Transverse colon (tissue), 4 donors: ENCODE measurements around the gene RGS5. TPM values are rescaled to one million over a fixed set of nuclear protein-coding genes. Genes with fewer than 3 reads are reported as not detected.

Source experiments
- DNase-seq: peaks from one replicate; pipeline ENCODE4 v3.0.0-alpha.2; 2019
- H3K27ac ChIP-seq, 4 donors: fragments of 200-600 bp; sonication (generic); 2 replicates each; pipeline ENCODE4 v1.5.1; 2016 to 2018; ENCODE audit warnings: inconsistent platforms in 4 of 4
- H3K27me3 ChIP-seq: fragments of 200-600 bp; sonication (generic); 2 replicates; pipeline ENCODE4 v1.5.1; 2017; ENCODE audit warnings: inconsistent platforms
- H3K36me3 ChIP-seq, 4 donors: fragments of 200-600 bp; sonication (generic); 2 replicates each; pipeline ENCODE4 v1.5.1; 2017 to 2019; ENCODE audit warnings: inconsistent platforms in 4 of 4
- H3K4me1 ChIP-seq, 4 donors: fragments of 200-600 bp; sonication (generic); 2 replicates each; pipeline ENCODE4 v1.5.1; 2017 to 2020; ENCODE audit warnings: inconsistent platforms in 4 of 4
- H3K4me3 ChIP-seq, 4 donors: fragments of 200-600 bp; sonication (generic); 1 replicate in 1 of 4; 2 replicates in 3 of 4; pipeline versions ENCODE4 v1.5.1 to v1.6.1; 2017 to 2019; ENCODE audit warnings: inconsistent platforms in 4 of 4
- H3K9me3 ChIP-seq, 2 donors: fragments of 200-600 bp; sonication (generic); 2 replicates each; pipeline ENCODE4 v1.5.1; 2017 to 2019; ENCODE audit warnings: inconsistent platforms in 2 of 2
- CTCF ChIP-seq, 5 experiments: fragments of 200-600 bp in 3 of 5; fragments of 450-650 bp in 2 of 5; sonication (generic) in 3 of 5; IDR thresholded peaks; 1 replicate in 2 of 5; 2 replicates in 3 of 5; pipeline ENCODE4 v1.5.1; 2016 to 2017; ENCODE audit warnings: antibody characterized with exemption in 5 of 5, inconsistent platforms in 3 of 5, mild to moderate bottlenecking in 2 of 5, moderate library complexity in 1 of 5
- EP300 ChIP-seq: sonication (generic); formaldehyde crosslinking; IDR thresholded peaks from one replicate; pipeline ENCODE4 v1.6.1; 2017; ENCODE audit warnings: antibody characterized with exemption, low read depth
- POLR2A ChIP-seq: fragments of 450-650 bp; IDR thresholded peaks from one replicate; pipeline ENCODE4 v1.6.1; 2016; ENCODE audit warnings: antibody characterized with exemption, mild to moderate bottlenecking, moderate library complexity
- POLR2AphosphoS5 ChIP-seq, 3 donors: sonication (generic); formaldehyde crosslinking; IDR thresholded peaks; one replicate each; pipeline ENCODE4 v1.6.1; 2016; ENCODE audit warnings: antibody characterized with exemption in 3 of 3
- WGBS, 2 donors: methylation state at CpG; one replicate each; pipeline ENCODE4 v1.1.5; 2018; ENCODE audit warnings: low coverage in 1 of 2; 5-methylcytosine and 5-hydroxymethylcytosine counted together
- in situ Hi-C, 4 donors: fragments of 200-750 bp; cut with MboI; loops; one replicate each; pipeline versions ENCODE4 v1.15.0 to v1.15.1; 2017; ENCODE audit warnings: low sequenced_read_pairs in 3 of 4, low pct_ligation_motif_present in 1 of 4, low pct_unique_long_range_greater_than_20kb in 1 of 4
- intact Hi-C: fragments of 100-400 bp; cut with DNase I; formaldehyde crosslinking; loops from one replicate; pipeline ENCODE4 v1.15.1; 2023; ENCODE audit warnings: low total_unique reads
- total RNA-seq, 4 donors: library from RNA; depleted of rRNA; stranded (reverse); fragments of >200 nt; gene quantifications; one replicate each; pipeline ENCODE4 v1.1.0, GENCODE V29; 2016

Gene RGS5
- total RNA-seq, 4 donors from 2014 or later, result 28.1 to 55.6 (median 41.8) TPM

- no peak for DNase-seq
- no peak overlapping the region for H3K27ac ChIP-seq
- H3K36me3 ChIP-seq, result no peaks in the 10 kb centered on the region
- in situ Hi-C loops (no loop called here), intact Hi-C loops (no loop called here)
- no peaks in the 10 kb centered on the region for H3K9me3 ChIP-seq
- H3K4me1 ChIP-seq, result no peaks in the 10 kb centered on the region
- WGBS, 2 donors, result 74 to 90% methylated on average over 2 of the region's 2 CpGs
- H3K27me3 ChIP-seq, result no peaks in the 10 kb centered on the region
- H3K4me3 ChIP-seq, result no peak overlapping the region
- no peak for TF ChIP-seq EP300
- no peak for TF ChIP-seq POLR2A
- no peak for TF ChIP-seq POLR2AphosphoS5 (IDR thresholded peaks at IDR 0.05)
- TF ChIP-seq CTCF (IDR thresholded peaks at IDR 0.05), result no peak
Measured at GRCh38 chr1:163128282-163128681, 74.4 kb downstream of the RGS5 start.

DNA sequence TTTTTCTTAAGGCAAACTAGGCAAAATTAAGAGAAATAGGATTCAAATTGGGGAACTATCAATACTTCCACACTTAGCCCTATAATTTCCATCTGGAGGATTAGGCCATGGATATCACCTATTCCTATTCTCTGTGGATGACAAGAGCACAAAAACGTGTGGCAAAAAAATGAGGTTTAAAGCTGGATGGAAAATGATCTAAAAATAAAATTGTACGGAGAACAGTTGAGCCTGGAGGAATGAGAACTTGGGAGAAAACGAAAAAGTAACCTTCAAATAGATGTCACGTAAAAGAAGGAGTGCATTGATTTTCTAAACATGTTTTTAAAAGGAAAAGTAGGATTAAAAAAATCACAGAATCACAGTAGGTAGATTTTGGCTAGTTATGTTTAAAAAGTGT lies 77.9 kb downstream of the RGS5 start:
- H3K27ac ChIP-seq, result no peak overlapping the region
- no peak for DNase-seq
- no peaks in the 10 kb centered on the region for H3K4me1 ChIP-seq
- no peaks in the 10 kb centered on the region for H3K9me3 ChIP-seq
- H3K4me3 ChIP-seq, result no peak overlapping the region
- in situ Hi-C loops (no loop called here), intact Hi-C loops (no loop called here)
- no peak for TF ChIP-seq CTCF (IDR thresholded peaks at IDR 0.05)
- TF ChIP-seq EP300, result no peak
- no peak for TF ChIP-seq POLR2AphosphoS5 (IDR thresholded peaks at IDR 0.05)
- TF ChIP-seq POLR2A, result no peak
- H3K36me3 ChIP-seq, result no peaks in the 10 kb centered on the region
- 52 to 58% methylated on average over 4 of the region's 4 CpGs for WGBS, 2 donors
- no peaks in the 10 kb centered on the region for H3K27me3 ChIP-seq

- Histone ChIP-seq H3K4me3 (no peak overlapping the region), H3K9me3 (no peaks in the 10 kb centered on the region), H3K36me3 (no peaks in the 10 kb centered on the region), H3K27ac (no peak overlapping the region), H3K4me1 (no peaks in the 10 kb centered on the region), H3K27me3 (no peaks in the 10 kb centered on the region)
- intact Hi-C loops (no loop called here), in situ Hi-C loops (no loop called here)
- whole genome bisulfite sequencing, 2 donors, result 38 to 50% methylated on average over 1 of the region's 1 CpG
- TF ChIP-seq EP300 (no peak), POLR2AphosphoS5 (IDR thresholded peaks at IDR 0.05) (no peak), POLR2A (no peak), CTCF (IDR thresholded peaks at IDR 0.05) (no peak)
- DNase-seq, result no peak
Measured at GRCh38 chr1:163120372-163120771, 82.3 kb downstream of the RGS5 start.

DNA sequence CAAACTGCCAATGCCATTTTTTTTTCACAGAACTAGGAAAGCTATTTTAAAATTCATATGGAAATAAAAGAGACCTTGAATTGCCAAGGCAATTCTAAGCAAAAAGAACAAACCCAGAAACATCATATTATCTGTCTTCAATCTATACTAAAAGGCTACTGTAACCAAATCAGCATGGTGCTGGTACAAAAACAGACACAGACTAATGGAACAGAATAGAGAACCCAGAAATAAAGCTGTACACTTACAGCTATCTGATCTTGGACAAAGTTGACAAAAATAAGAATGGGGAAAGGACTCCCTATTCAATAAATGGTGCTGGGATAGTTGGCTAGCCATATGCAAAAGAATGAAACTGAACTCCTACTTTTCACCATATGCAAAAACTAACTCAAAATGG lies 83.0 kb downstream of the RGS5 start:
- intact Hi-C loops (no loop called here), in situ Hi-C loops (no loop called here)
- Histone ChIP-seq H3K27me3 (no peaks in the 10 kb centered on the region), H3K27ac (no peak overlapping the region), H3K9me3 (no peaks in the 10 kb centered on the region), H3K36me3 (no peaks in the 10 kb centered on the region), H3K4me1 (no peaks in the 10 kb centered on the region), H3K4me3 (no peak overlapping the region)
- TF ChIP-seq POLR2A, result no peak
- DNase-seq, result no peak

DNA sequence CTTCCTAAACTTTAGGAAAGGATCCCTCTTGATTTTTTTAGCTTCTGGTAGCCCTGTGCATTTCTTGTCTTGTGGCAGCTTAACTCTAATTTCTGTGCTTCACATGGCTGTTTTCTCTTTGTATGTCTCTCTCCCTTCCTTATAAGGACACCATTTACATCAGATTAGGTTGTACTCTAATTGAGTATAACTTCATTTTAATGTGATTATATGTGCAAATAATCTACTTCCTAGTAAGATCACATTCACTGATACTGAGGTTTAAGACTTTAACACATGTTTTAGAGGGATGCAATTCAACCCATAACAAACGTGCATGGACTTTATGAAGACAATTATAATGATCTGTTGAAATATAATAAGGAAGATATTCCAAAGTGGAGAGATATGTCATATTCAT lies 86.8 kb downstream of the RGS5 start:
- 53 to 69% methylated on average over 1 of the region's 1 CpG for WGBS, 2 donors
- H3K36me3 ChIP-seq, result no peaks in the 10 kb centered on the region
- no peak overlapping the region for H3K27ac ChIP-seq
- in situ Hi-C loops, result no loop called here
- intact Hi-C loops, result no loop called here
- no peak for DNase-seq
- H3K4me3 ChIP-seq, result no peak overlapping the region
- no peaks in the 10 kb centered on the region for H3K4me1 ChIP-seq
- TF ChIP-seq EP300 (no peak), POLR2AphosphoS5 (IDR thresholded peaks at IDR 0.05) (no peak), POLR2A (no peak), CTCF (IDR thresholded peaks at IDR 0.05) (no peak)
- no peaks in the 10 kb centered on the region for H3K27me3 ChIP-seq
- no peaks in the 10 kb centered on the region for H3K9me3 ChIP-seq
